Pancreas (tissue), 10 donors: ENCODE measurements around the gene PROCA1. TPM values are rescaled to one million over a fixed set of nuclear protein-coding genes. Genes with fewer than 3 reads are reported as not detected.
A peak's percentile ranks its signal among the peaks of the same experiment; 100 is the strongest.
"Not testable (repeated sequence)": the region's sequence is repeated elsewhere in the genome, so short reads cannot be mapped to it uniquely, and the experiment has no call there.

Experiments
- ATAC-seq, 4 donors: fragments of 200-7000 bp; cut with Tn5 transposase; one replicate each; pipeline versions ENCODE4 v1.8.0 to v1.9.1; 2020; ENCODE audit warnings: mild to moderate bottlenecking in 4 of 4, moderate library complexity in 4 of 4
- DNase-seq, 6 donors: peaks; one replicate each; pipeline ENCODE4 v3.0.0-alpha.2; 2020
- FAIRE-seq: peaks from 2 replicates; lab custom pipeline; 2012; peaks lifted over from hg19 to GRCh38; lab: Jason Lieb, UNC
- H3K27ac ChIP-seq, 4 donors: fragments of 200-600 bp; sonication (generic); 1 replicate in 3 of 4; 2 replicates in 1 of 4; pipeline versions ENCODE4 v1.5.0 to v1.8.0; 2020
- H3K27me3 ChIP-seq, 4 donors: fragments of 200-600 bp; one replicate each; pipeline ENCODE4 v1.8.0; 2021
- H3K36me3 ChIP-seq, 3 donors: fragments of 200-600 bp; sonication (generic) in 1 of 3; one replicate each; pipeline versions ENCODE4 v1.5.0 to v1.8.0; 2020 to 2021
- H3K4me1 ChIP-seq, 3 donors: fragments of 200-600 bp; one replicate each; pipeline ENCODE4 v1.8.0; 2021
- H3K4me3 ChIP-seq, 4 donors: fragments of 200-600 bp; sonication (generic) in 2 of 4; one replicate each; pipeline versions ENCODE4 v1.5.0 to v1.8.0; 2020 to 2021
- H3K9me3 ChIP-seq, 4 donors: fragments of 200-600 bp; one replicate each; pipeline ENCODE4 v1.8.0; 2021
- CTCF ChIP-seq, 4 donors: fragments of 200-600 bp; sonication (generic) in 3 of 4; IDR thresholded peaks; one replicate each; pipeline versions ENCODE4 v1.5.0 to v1.8.0; 2021; ENCODE audit warnings: antibody characterized with exemption in 4 of 4
- WGBS, 2 donors: extraction: QIAGEN DNeasy Blood & Tissue Kit; methylation state at CpG; one replicate each; pipeline ENCODE4 v1.1.7; 2013; 5-methylcytosine and 5-hydroxymethylcytosine counted together
- intact Hi-C, 3 donors: fragments of 100-400 bp; cut with DNase I; formaldehyde crosslinking; loops; one replicate each; pipeline versions ENCODE4 v1.11.1 to v1.14.2; 2022
- polyA plus RNA-seq, 2 donors: library from polyadenylated mRNA; stranded (reverse); fragments of 200-250 nt; gene quantifications; one replicate each; pipeline ENCODE4 v1.2.3, GENCODE V29; 2013
- total RNA-seq, 6 donors: library from RNA; stranded (reverse); fragmentation: NEBNext Ultra II Directional in 4 of 6; extraction: Animal tissue kit (Norgen Biotek cat#: 25700) in 4 of 6; gene quantifications; one replicate each; pipeline versions ENCODE4 v1.2.1 to v1.2.4, GENCODE V29; 2021 to 2023
- donor health status: healthy with polysubstance abuse.
- donor health status: DM: no; HTN: no; CAD: no; lungs with moderate emphysema.
- donor health status: DM: no; HTN: no; CAD: no.
- donor health status: control.
- donor health status: control.
- donor health status: Bipolar disorder and iron deficiency.
- donor health status: DM: yes; HTN: yes; CAD: no.
- donor health status: DM: no; HTN: no; CAD: no.
- donor health status: DM: no; HTN: no; CAD: no.
- donor health status: DM: yes; HTN: yes; CAD: no.

Gene PROCA1
- total and polyA plus RNA-seq, 8 donors, result 0.19 to 3.1 (median 0.43) TPM

- FAIRE-seq, result no peak
- H3K27me3 ChIP-seq, result no peaks in the 10 kb centered on the region
- ATAC-seq, result no peak
- no peak overlapping the region for H3K27ac ChIP-seq
- TF ChIP-seq CTCF (IDR thresholded peaks at IDR 0.05), result no peak
- peak in 1 of 6 donors; percentile 16 for DNase-seq
- H3K9me3 ChIP-seq, result no peaks in the 10 kb centered on the region
- peaks cover 0 to 33% (median 23%) of the 10 kb centered on the region in 3 donors for H3K36me3 ChIP-seq
- WGBS, 2 donors, result 82 to 85% methylated on average over 10 of the region's 10 CpGs
- peaks cover 11 to 33% (median 18%) of the 10 kb centered on the region in 3 donors for H3K4me1 ChIP-seq
- intact Hi-C loops, result loop anchor here in 1 of 3 donors (5.0 kb wide), 1 partner anchor 33 kb away; no protein-coding TSS in a partner anchor
- H3K4me3 ChIP-seq, result peak overlapping the region in 1 of 4 donors; percentile 84
These were observed 12.9 kb upstream of the PROCA1 start for GRCh38 chr17:28724500-28725165.

- not testable (repeated sequence) for H3K27ac ChIP-seq, H3K27me3 ChIP-seq, H3K9me3 ChIP-seq, FAIRE-seq, DNase-seq, H3K4me3 ChIP-seq, ATAC-seq
- Histone ChIP-seq H3K36me3 (peaks cover 0 to 33% (median 23%) of the 10 kb centered on the region in 3 donors), H3K4me1 (peaks cover 11 to 30% (median 18%) of the 10 kb centered on the region in 3 donors)
- intact Hi-C loops, result loop anchor here in 1 of 3 donors (5.0 kb wide), 1 partner anchor 33 kb away; no protein-coding TSS in a partner anchor
- 76% methylated on average over 4 of the region's 4 CpGs for WGBS, 2 donors
These were observed 12.3 kb upstream of the PROCA1 start for GRCh38 chr17:28723836-28724499.

GRCh38 chr17:28723159-28723835 lies 11.6 kb upstream of the PROCA1 start:
- no peak for FAIRE-seq
- intact Hi-C loops, result loop anchor here in 1 of 3 donors (5.0 kb wide), 1 partner anchor 34 kb away; no protein-coding TSS in a partner anchor
- TF ChIP-seq CTCF (IDR thresholded peaks at IDR 0.05), result no peak
- Histone ChIP-seq H3K36me3 (peaks cover 0 to 33% (median 23%) of the 10 kb centered on the region in 3 donors), H3K27me3 (no peaks in the 10 kb centered on the region), H3K4me1 (peaks cover 11 to 34% (median 18%) of the 10 kb centered on the region in 3 donors), H3K4me3 (no peak overlapping the region), H3K9me3 (no peaks in the 10 kb centered on the region), H3K27ac (no peak overlapping the region)
- no peak for ATAC-seq
- 75% methylated on average over 6 of the region's 6 CpGs for WGBS, 2 donors
- DNase-seq, result peak in 1 of 6 donors; percentile 8

- TF ChIP-seq CTCF (IDR thresholded peaks at IDR 0.05), result no peak
- ATAC-seq (no peak), DNase-seq (peak in 1 of 6 donors; percentile 10), FAIRE-seq (no peak)
- no peaks in the 10 kb centered on the region for H3K27me3 ChIP-seq
- H3K36me3 ChIP-seq, result peaks cover 0 to 33% (median 23%) of the 10 kb centered on the region in 3 donors
- 62 to 65% methylated on average over 7 of the region's 7 CpGs for WGBS, 2 donors
- H3K4me1 ChIP-seq, result peaks cover 11 to 34% (median 18%) of the 10 kb centered on the region in 3 donors
- intact Hi-C loops, result loop anchor here in 1 of 3 donors (5.0 kb wide), 1 partner anchor 35 kb away; no protein-coding TSS in a partner anchor
- no peaks in the 10 kb centered on the region for H3K9me3 ChIP-seq
- H3K27ac ChIP-seq, result no peak overlapping the region
- no peak overlapping the region for H3K4me3 ChIP-seq
These were observed 10.9 kb upstream of the PROCA1 start for GRCh38 chr17:28722417-28723158.

GRCh38 chr17:28720997-28721329 lies 9.3 kb upstream of the PROCA1 start:
- Histone ChIP-seq H3K4me3 (peak overlapping the region in 3 of 4 donors; percentile 62 to 87 (median 76)), H3K36me3 (peaks cover 0 to 33% (median 23%) of the 10 kb centered on the region in 3 donors), H3K4me1 (peaks cover 11 to 34% (median 18%) of the 10 kb centered on the region in 3 donors)
- not testable (repeated sequence) for H3K27me3 ChIP-seq, H3K27ac ChIP-seq, ATAC-seq, FAIRE-seq, H3K9me3 ChIP-seq, DNase-seq
- whole genome bisulfite sequencing, 2 donors, result 21 to 31% methylated on average over 19 of the region's 19 CpGs
- intact Hi-C loops, result loop anchor here in 1 of 3 donors (5.0 kb wide), 1 partner anchor 36 kb away; no protein-coding TSS in a partner anchor
